HG02763 (cell line): ENCODE measurements around the gene RBM3.

ENCODE experiments used
- ATAC-seq: cut with Tn5 transposase; IDR thresholded peaks from one replicate; pipeline ENCODE4 v1.9.1; 2021; ENCODE audit warnings: mild to moderate bottlenecking, moderate library complexity; ENCODE audit not compliant: unreplicated experiment

Gene RBM3

GRCh38 chrX:48617542-48618340 lies 43.5 kb downstream of the RBM3 start:
- no peak for ATAC-seq

DNA sequence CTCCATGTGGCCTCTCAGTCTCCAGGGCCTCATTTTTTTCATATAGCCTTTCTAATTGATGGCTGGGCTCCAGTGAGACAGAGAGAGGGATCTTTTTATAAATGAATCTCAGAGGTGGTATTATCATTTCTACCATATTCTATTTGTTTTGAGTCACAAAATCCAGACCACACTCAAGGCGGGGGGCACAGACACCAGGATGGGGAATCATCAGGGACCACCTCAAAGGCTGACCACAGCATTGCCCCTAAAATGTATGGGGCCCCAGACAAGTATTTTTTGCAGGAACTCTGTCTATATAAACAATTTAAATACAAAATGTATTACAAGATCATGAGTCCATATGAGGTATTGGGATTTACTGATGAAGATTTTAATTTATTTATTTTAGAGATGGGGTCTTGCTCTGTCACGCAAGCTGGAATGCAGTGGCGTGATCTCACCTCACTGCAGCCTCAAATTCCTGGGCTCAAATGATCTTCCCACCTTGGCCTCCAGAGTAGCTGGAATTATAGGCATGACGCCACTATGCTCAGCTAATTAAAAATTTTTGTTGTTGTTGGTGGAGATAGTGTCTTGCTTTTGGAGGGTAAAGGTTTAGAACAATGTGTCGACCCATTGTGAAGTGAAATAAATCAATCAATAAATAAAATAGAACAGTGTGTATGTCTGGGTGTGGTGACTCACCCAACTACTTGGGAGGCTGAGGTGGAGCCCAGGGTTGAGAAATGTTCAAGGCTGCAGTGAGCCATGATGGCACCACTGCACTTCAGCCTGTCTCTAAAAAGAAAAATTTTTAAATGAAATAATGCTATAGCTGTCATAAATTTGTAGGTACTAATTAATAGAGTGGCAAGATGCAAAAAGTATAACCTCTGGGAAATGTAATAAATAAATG lies 52.4 kb downstream of the RBM3 start:
- no peak for ATAC-seq
